ENCODE measurements around the gene ARHGEF3. TPM values are rescaled to one million over a fixed set of nuclear protein-coding genes. Genes with fewer than 3 reads are reported as not detected.

ARHGEF3 gene
- total RNA-seq, 2 experiments from 2014 or later: 63.0 to 66.5 TPM

DNA sequence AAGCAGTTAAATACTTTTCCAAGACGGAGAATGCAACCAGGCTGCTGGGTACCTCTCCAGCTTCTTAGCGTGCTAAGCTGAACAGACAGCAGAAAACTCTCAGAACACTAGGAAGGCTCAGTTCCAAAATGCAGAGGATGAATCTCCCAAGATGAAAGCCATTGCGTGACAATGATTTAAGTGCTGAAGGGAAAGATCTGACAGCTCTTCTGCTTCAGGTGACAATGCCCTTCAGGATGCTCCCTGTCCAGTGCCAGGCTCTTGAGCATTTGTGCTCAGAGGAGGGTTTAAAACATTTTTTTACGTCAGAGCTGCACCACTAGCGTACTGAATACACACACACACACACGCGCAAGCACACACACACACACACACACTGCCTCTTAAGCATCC lies 26.3 kb downstream of the ARHGEF3 start:
- CTCF ChIA-PET: interaction anchor here (1.2 to 2.1 kb wide), 5 partner anchors 11 to 220 kb away, joined by 4 to 15 read pairs (median 5); no protein-coding TSS in a partner anchor
- no peaks in the 10 kb centered on the region for H3K27me3 Mint-ChIP-seq
- DNase-seq (no peak), ATAC-seq (peak; percentile 22)
- intact Hi-C loops (cut with micrococcal nuclease): no loop called here
- POLR2A ChIA-PET: interaction anchor here (0.7 to 1.4 kb wide), 4 partner anchors 10 to 21 kb away, joined by 3 to 5 read pairs (median 3); no protein-coding TSS in a partner anchor
- peak overlapping the region; percentile 22 for H3K4me3 Mint-ChIP-seq
- peaks cover 59% of the 10 kb centered on the region for H3K36me3 Mint-ChIP-seq (ENCODE audit: low read depth)
- H3K9me3 Mint-ChIP-seq: no peaks in the 10 kb centered on the region
- peaks cover 82% of the 10 kb centered on the region for H3K4me1 Mint-ChIP-seq (ENCODE audit: low read depth)
- TF ChIP-seq, protein P1, sequence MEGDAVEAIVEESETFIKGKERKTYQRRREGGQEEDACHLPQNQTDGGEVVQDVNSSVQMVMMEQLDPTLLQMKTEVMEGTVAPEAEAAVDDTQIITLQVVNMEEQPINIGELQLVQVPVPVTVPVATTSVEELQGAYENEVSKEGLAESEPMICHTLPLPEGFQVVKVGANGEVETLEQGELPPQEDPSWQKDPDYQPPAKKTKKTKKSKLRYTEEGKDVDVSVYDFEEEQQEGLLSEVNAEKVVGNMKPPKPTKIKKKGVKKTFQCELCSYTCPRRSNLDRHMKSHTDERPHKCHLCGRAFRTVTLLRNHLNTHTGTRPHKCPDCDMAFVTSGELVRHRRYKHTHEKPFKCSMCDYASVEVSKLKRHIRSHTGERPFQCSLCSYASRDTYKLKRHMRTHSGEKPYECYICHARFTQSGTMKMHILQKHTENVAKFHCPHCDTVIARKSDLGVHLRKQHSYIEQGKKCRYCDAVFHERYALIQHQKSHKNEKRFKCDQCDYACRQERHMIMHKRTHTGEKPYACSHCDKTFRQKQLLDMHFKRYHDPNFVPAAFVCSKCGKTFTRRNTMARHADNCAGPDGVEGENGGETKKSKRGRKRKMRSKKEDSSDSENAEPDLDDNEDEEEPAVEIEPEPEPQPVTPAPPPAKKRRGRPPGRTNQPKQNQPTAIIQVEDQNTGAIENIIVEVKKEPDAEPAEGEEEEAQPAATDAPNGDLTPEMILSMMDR (IDR thresholded peaks at IDR 0.05): no peak
- H3K27ac Mint-ChIP-seq: peak overlapping the region; percentile 79

- Mint-ChIP-seq H3K27ac (peak overlapping the region; percentile 75), H3K4me1 (ENCODE audit: low read depth) (peaks cover 78% of the 10 kb centered on the region), H3K4me3 (no peak overlapping the region), H3K36me3 (ENCODE audit: low read depth) (peaks cover 50% of the 10 kb centered on the region), H3K27me3 (no peaks in the 10 kb centered on the region), H3K9me3 (no peaks in the 10 kb centered on the region)
- ATAC-seq (no peak), DNase-seq (no peak)
- intact Hi-C loops (cut with micrococcal nuclease): no loop called here
- ChIA-PET CTCF (interaction anchor here (3.1 kb wide), 1 partner anchor 25 kb away, joined by 16 read pairs; no protein-coding TSS in a partner anchor), POLR2A (interaction anchor here (1.2 kb wide), 1 partner anchor 12 kb away, joined by 5 read pairs; no protein-coding TSS in a partner anchor)
- TF ChIP-seq, protein P1 (IDR thresholded peaks at IDR 0.05): no peak
These were observed 27.8 kb downstream of the ARHGEF3 start for GRCh38 chr3:56773986-56774385.

DNA sequence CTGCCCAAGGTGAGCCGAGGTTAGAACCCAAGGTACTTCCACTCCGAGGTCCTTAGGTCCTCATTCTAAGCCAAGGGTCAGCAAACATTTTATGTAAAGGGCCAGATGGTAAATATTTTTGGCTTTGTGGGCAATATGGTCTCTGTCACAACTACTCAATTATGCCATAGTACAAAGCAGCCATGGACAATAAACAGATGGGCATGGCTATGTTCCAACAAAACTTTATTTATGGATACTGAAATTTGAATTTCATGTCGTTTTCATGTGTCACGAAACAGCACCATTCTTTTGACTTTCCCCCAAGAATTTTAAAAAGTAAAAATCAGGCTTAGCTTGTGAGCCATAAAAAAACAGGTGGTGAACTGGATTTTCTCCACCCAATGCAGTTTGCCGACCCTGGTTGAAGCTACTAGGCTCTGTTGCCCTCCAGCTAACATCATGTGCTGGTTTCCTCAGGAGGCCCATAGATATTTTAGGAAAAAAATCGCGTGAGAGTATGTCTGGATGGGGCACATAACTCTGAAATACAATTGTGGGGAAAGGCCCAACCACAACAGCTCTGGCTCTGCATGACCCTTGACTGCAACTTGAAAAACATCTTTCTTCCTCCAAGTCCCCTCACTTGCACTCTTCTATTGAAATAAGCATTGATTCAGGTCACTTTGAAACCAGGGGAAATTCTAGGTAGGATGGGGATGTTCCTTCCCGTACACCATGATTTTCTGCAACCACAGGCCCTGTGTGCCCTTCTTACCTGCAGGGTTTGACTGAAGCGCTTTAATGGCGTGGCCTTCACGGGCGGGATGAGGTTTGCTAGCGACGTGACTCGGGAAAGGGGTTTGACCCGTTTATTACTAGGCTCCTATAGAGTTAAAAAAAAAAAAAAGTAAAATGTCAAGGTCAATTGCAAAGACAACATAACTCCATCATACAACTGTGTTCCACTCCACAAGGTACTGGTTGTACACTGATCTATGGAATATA lies 28.5 kb downstream of the ARHGEF3 start:
- peaks cover 54% of the 10 kb centered on the region for H3K36me3 Mint-ChIP-seq (ENCODE audit: low read depth)
- ATAC-seq (no peak), DNase-seq (no peak)
- H3K27me3 Mint-ChIP-seq: no peaks in the 10 kb centered on the region
- no peaks in the 10 kb centered on the region for H3K9me3 Mint-ChIP-seq
- H3K4me1 Mint-ChIP-seq (ENCODE audit: low read depth): peaks cover 79% of the 10 kb centered on the region
- ChIA-PET CTCF (interaction anchor here (1.3 to 3.1 kb wide), 2 partner anchors 9 to 26 kb away, joined by 5 to 16 read pairs; no protein-coding TSS in a partner anchor), POLR2A (interaction anchor here (0.5 kb wide), 1 partner anchor 1303 kb away, joined by 4 read pairs; no protein-coding TSS in a partner anchor)
- no peak overlapping the region for H3K4me3 Mint-ChIP-seq
- peak overlapping the region; percentile 75 for H3K27ac Mint-ChIP-seq
- TF ChIP-seq, protein P1 (IDR thresholded peaks at IDR 0.05): no peak
- intact Hi-C loops (cut with micrococcal nuclease): no loop called here

DNA sequence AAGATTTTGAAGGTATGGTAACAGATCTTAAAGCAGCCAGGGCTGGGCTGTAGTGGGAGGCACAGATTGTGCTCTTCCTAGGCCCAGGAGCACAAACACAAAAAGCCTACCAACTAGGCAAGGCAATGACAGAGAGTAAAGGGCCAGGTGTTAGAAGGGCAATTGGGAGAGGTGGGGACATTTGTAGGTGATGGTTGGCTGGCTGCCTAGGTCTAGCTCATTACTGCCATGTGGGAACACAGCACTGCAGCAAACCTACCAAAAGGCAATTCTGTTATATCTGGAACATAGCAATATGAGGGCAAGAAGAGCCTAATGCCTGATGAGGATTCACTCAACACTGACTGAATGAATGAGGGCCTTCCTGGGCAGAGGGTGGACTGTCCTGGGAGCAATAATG lies 30.4 kb downstream of the ARHGEF3 start:
- intact Hi-C loops (cut with micrococcal nuclease): no loop called here
- Mint-ChIP-seq H3K9me3 (no peaks in the 10 kb centered on the region), H3K27me3 (no peaks in the 10 kb centered on the region), H3K4me3 (no peak overlapping the region), H3K27ac (peak overlapping the region; percentile 69), H3K36me3 (ENCODE audit: low read depth) (peaks cover 57% of the 10 kb centered on the region), H3K4me1 (ENCODE audit: low read depth) (peaks cover 67% of the 10 kb centered on the region)
- ATAC-seq (no peak), DNase-seq (no peak)
- POLR2A ChIA-PET: interaction anchor here (0.9 to 1.2 kb wide), 2 partner anchors 12 to 18 kb away, joined by 4 read pairs; no protein-coding TSS in a partner anchor
- CTCF ChIA-PET: interaction anchor here (1.5 to 3.1 kb wide), 3 partner anchors 11 to 27 kb away, joined by 3 to 16 read pairs (median 5); no protein-coding TSS in a partner anchor
- TF ChIP-seq, protein P1 (IDR thresholded peaks at IDR 0.05): no peak

All from activated CD8-positive, alpha-beta T cell treated with anti-CD3 and anti-CD28 coated beads for 36 hours (primary cell).